Measurements from ENCODE around the gene RAB5A. TPM values are rescaled to one million over a fixed set of nuclear protein-coding genes. Genes with fewer than 3 reads are reported as not detected.

The RAB5A gene
- total and polyA plus RNA-seq, 10 of the 15 experiments (the other 5 are each of a cell fraction or from before 2014, with no cell fraction given) = 15.8 to 44.3 (median 29.1) TPM

DNA sequence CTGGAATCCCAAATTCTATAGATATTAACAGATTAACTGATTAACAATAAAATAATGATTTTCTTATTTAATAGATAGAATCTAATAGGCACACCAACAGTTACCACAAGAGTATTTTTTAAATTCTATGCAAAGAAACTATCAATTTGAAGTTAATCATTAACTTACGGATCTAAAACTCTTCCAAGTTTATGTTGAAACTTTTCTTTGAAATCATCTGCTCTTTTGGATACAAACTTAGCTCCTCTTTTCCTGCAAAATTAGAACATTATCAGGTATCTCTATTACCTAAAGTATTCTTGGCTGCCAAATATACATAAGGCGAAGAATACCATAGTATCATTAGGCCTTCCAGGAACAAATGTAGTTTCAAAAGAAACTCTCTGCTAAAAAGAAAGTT lies 47.6 kb upstream of the RAB5A start:
- no peak for TF ChIP-seq CEBPB (IDR thresholded peaks at IDR 0.05; ENCODE audit: borderline replicate concordance in 1 of 2, low read depth in 2 of 2, low read length in 2 of 2)
- TF ChIP-seq YY1 (IDR thresholded peaks at IDR 0.05; ENCODE audit: low read depth, low read length) = no peak
- TF ChIP-seq CREM (IDR thresholded peaks at IDR 0.05; ENCODE audit: low read depth) = no peak
- TF ChIP-seq BCL11A (IDR thresholded peaks at IDR 0.05; ENCODE audit: low read depth, low read length) = no peak
- TF ChIP-seq SREBF1 (IDR thresholded peaks at IDR 0.05; ENCODE audit: low read length) = no peak
- no peak for TF ChIP-seq SIX5 (IDR thresholded peaks at IDR 0.05; ENCODE audit: low read depth, low read length, severe bottlenecking)
- no peak for TF ChIP-seq TCF7 (IDR thresholded peaks at IDR 0.05; ENCODE audit: borderline replicate concordance)
- TF ChIP-seq WRNIP1 (IDR thresholded peaks at IDR 0.05; ENCODE audit: borderline replicate concordance, low read depth, low read length) = no peak
- no peak for TF ChIP-seq MEF2A (IDR thresholded peaks at IDR 0.05; ENCODE audit: insufficient read depth, low read depth, low read length)
- no peak for TF ChIP-seq RBBP5 (conservative IDR thresholded peaks at IDR 0.05)
- TF ChIP-seq ASH2L (IDR thresholded peaks at IDR 0.05; ENCODE audit: borderline replicate concordance, low read depth) = no peak
- no peak for TF ChIP-seq HDAC2 (IDR thresholded peaks at IDR 0.05)
- TF ChIP-seq SREBF2 (IDR thresholded peaks at IDR 0.05; ENCODE audit: low read length) = no peak
- TF ChIP-seq RAD21 (IDR thresholded peaks at IDR 0.05; ENCODE audit: insufficient read depth, low read depth, low read length) = no peak
- TF ChIP-seq ZZZ3 (IDR thresholded peaks at IDR 0.05; ENCODE audit: control insufficient read depth, insufficient read length, low read depth) = no peak
- TF ChIP-seq, protein P1, sequence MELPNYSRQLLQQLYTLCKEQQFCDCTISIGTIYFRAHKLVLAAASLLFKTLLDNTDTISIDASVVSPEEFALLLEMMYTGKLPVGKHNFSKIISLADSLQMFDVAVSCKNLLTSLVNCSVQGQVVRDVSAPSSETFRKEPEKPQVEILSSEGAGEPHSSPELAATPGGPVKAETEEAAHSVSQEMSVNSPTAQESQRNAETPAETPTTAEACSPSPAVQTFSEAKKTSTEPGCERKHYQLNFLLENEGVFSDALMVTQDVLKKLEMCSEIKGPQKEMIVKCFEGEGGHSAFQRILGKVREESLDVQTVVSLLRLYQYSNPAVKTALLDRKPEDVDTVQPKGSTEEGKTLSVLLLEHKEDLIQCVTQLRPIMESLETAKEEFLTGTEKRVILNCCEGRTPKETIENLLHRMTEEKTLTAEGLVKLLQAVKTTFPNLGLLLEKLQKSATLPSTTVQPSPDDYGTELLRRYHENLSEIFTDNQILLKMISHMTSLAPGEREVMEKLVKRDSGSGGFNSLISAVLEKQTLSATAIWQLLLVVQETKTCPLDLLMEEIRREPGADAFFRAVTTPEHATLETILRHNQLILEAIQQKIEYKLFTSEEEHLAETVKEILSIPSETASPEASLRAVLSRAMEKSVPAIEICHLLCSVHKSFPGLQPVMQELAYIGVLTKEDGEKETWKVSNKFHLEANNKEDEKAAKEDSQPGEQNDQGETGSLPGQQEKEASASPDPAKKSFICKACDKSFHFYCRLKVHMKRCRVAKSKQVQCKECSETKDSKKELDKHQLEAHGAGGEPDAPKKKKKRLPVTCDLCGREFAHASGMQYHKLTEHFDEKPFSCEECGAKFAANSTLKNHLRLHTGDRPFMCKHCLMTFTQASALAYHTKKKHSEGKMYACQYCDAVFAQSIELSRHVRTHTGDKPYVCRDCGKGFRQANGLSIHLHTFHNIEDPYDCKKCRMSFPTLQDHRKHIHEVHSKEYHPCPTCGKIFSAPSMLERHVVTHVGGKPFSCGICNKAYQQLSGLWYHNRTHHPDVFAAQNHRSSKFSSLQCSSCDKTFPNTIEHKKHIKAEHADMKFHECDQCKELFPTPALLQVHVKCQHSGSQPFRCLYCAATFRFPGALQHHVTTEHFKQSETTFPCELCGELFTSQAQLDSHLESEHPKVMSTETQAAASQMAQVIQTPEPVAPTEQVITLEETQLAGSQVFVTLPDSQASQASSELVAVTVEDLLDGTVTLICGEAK (IDR thresholded peaks at IDR 0.05; ENCODE audit: borderline replicate concordance) = no peak
- no peak for TF ChIP-seq HDGF (IDR thresholded peaks at IDR 0.05)
- TF ChIP-seq CHD4 (IDR thresholded peaks at IDR 0.05) = no peak
- in situ Hi-C loops (cut with MboI) (no loop called here), intact Hi-C loops (cut with micrococcal nuclease; ENCODE audit: unreplicated experiment) (no loop called here)
- 90% methylated on average over 2 of the region's 2 CpGs for WGBS (ENCODE audit: insufficient coverage, insufficient replicate concordance, low lambda C conversion rate, missing lambda C conversion rate)
- Histone ChIP-seq H3K9me3 (replicated peaks; ENCODE audit: control insufficient read depth, insufficient read depth, low read length) (no peaks in the 10 kb centered on the region), H3K27me3 (replicated peaks in 1 of 2; ENCODE audit: control insufficient read depth in 2 of 2, insufficient read depth in 2 of 2, low read length in 1 of 2) (no peaks in the 10 kb centered on the region), H2AFZ (ENCODE audit: control insufficient read depth, low read depth, low read length) (no peak overlapping the region), H3K36me3 (ENCODE audit: control insufficient read depth in 2 of 2, insufficient read depth in 2 of 2, low read length in 1 of 2) (no peaks in the 10 kb centered on the region), H3K4me2 (ENCODE audit: control insufficient read depth, insufficient read depth) (no peak overlapping the region), H3K79me2 (ENCODE audit: control insufficient read depth, insufficient read depth, low read length) (no peaks in the 10 kb centered on the region), H3K4me3 (no peak overlapping the region), H3K9ac (ENCODE audit: control insufficient read depth, insufficient read depth, low read length) (no peak overlapping the region), H3K27ac (ENCODE audit: control insufficient read depth, insufficient read depth) (no peak overlapping the region), H4K20me1 (ENCODE audit: control insufficient read depth, insufficient read depth) (no peaks in the 10 kb centered on the region), H3K4me1 (ENCODE audit: control insufficient read depth, insufficient read depth, low read length) (no peaks in the 10 kb centered on the region)
- CTCF ChIA-PET = interaction anchor here (1.2 to 1.3 kb wide), 2 partner anchors 12 to 13 kb away, joined by 3 to 5 read pairs; no protein-coding TSS in a partner anchor
- no TSS peak for BruUV-seq (replicated peaks)
- POLR2A ChIA-PET = no interaction called here
- SMC1A ChIA-PET (ENCODE audit: uncharacterized antibody, unreplicated experiment) = interaction anchor here (0.6 to 3.3 kb wide), 2 partner anchors 13 to 220 kb away, joined by 3 to 14 read pairs; no protein-coding TSS in a partner anchor
- no peak for ATAC-seq
- no peak for FAIRE-seq
- RAD21 ChIA-PET (ENCODE audit: unreplicated experiment) = no interaction called here
- no peak for DNase-seq (ENCODE audit: low read depth, low spot score)
